Omental fat pad (tissue), 4 donors: ENCODE results near the gene NCDN. TPM values are rescaled to one million over a fixed set of nuclear protein-coding genes. Genes with fewer than 3 reads are reported as not detected.

Experiments
- ATAC-seq: fragments of 150-250 bp; one replicate; pipeline ENCODE4 v1.9.1; 2016; ENCODE audit warnings: mild to moderate bottlenecking, moderate library complexity; ENCODE audit not compliant: low FRiP score
- DNase-seq: peaks from one replicate; pipeline ENCODE4 v3.0.0-alpha.2; 2019; ENCODE audit warnings: low spot score
- total RNA-seq, 4 donors: library from RNA; depleted of rRNA; stranded (reverse); fragments of >200 nt; gene quantifications; one replicate each; pipeline ENCODE4 v1.1.0, GENCODE V29; 2016
- TF ChIP-seq, protein P1 (sequence below), 3 donors: fragments of 450-650 bp; IDR thresholded peaks; one replicate each; pipeline ENCODE4 v1.5.1; 2016 to 2017; ENCODE audit warnings: antibody characterized with exemption in 3 of 3, mild to moderate bottlenecking in 3 of 3, moderate library complexity in 2 of 3

The NCDN gene
- total RNA-seq, 4 donors from 2014 or later, result 12.2 to 20.9 (median 15.1) TPM

DNA sequence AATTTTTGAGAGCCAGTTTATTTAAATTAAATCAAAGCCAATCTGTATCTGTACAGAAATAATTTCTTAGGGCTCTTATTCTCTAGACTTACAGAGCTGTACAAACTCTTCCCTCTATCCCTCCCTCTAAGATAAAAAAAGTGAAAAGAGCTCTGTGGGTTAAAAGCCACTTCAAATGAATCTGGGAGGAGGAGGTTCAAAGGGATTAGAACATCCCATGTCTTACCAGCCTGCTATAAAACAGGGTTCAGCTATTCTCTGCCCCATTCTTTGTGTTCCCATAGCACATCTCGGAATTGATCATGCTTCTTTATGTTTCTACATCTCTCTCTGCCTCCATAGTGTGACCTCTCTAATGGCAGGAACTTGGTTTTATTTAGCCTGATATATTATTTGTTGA is 19.8 kb upstream of the NCDN start:
- DNase-seq (no peak), ATAC-seq (no peak)
- TF ChIP-seq, protein P1, sequence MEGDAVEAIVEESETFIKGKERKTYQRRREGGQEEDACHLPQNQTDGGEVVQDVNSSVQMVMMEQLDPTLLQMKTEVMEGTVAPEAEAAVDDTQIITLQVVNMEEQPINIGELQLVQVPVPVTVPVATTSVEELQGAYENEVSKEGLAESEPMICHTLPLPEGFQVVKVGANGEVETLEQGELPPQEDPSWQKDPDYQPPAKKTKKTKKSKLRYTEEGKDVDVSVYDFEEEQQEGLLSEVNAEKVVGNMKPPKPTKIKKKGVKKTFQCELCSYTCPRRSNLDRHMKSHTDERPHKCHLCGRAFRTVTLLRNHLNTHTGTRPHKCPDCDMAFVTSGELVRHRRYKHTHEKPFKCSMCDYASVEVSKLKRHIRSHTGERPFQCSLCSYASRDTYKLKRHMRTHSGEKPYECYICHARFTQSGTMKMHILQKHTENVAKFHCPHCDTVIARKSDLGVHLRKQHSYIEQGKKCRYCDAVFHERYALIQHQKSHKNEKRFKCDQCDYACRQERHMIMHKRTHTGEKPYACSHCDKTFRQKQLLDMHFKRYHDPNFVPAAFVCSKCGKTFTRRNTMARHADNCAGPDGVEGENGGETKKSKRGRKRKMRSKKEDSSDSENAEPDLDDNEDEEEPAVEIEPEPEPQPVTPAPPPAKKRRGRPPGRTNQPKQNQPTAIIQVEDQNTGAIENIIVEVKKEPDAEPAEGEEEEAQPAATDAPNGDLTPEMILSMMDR (IDR thresholded peaks at IDR 0.05), result no peak

DNA sequence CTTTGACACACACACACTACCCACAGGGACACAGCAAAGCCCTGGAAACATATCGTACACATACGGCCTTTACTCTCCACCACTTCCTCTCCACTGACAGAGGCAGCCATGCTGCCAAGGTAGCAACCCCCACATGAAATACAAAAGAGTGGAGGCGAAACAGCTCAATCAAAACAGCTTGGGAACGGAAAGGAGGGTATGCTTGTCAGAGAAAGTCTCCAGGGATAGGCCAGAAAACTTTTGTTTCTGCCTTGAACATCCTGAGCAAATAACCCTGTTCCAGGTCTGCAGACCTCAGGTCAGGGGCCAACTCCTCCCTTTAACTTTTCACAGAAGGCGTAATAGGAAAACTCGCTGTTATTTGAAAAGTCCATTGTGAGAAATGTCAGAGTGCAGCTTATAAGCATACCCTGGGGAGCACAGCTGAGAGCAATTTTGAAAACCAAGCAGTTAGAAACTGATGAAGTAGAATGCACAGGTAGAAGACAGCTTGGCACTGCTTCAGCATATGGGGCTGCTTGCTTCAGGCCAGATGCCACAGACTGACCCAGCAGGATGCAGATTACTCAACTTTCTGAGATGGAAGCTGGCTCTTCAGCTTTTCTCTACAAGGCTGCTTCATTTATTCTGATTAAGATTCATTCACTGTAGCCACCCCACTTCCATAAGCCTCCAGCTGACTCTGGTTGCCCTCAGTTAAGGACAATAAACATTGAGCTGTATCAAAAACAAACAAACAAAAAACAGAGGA is 18.4 kb upstream of the NCDN start:
- peak; percentile 60 for ATAC-seq
- no peak for DNase-seq
- TF ChIP-seq, protein P1 (IDR thresholded peaks at IDR 0.05), result no peak

DNA sequence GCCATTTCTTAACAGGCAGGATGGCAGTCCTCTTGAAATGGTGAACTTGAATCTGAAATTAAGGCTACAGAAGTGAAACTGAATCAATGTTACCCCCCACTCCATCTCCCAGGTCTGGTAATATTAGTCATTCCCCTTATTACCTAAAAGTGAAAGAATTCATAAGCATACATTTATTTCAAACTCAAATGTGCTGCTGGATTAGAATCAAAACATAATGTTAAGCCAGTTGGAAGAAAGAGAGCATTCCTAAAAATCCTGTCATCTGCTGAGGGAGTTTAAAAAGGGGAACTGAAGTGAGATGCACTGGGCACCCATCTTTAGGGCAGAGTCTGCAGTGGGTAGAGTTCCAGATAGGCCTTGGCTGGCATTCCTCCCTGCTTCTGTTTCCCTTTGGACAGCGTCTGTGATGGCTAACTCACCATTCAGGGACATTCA is 17.8 kb upstream of the NCDN start:
- peak; percentile 70 for ATAC-seq
- DNase-seq, result no peak
- TF ChIP-seq, protein P1 (IDR thresholded peaks at IDR 0.05), result no peak

DNA sequence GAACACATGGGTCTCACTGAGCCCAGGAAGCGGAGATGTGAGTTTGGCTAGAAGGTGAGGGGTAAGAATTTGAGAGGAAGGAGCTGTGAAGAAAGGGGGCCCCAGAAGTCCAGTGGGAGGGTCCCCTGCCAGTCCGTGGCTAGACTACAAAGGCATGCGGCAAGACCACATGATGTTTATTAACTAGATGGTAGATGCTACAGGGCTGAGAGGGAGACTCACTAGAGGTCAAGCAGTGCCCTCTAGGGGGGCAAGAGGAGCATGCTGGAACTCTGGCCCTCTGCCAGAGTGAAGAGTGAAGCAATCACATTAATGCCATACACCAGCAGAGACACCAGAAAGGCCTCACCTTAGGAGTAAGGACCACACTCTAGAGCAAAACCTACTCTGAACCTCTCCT is 12.6 kb upstream of the NCDN start:
- DNase-seq (no peak), ATAC-seq (no peak)
- TF ChIP-seq, protein P1 (IDR thresholded peaks at IDR 0.05), result no peak

DNA sequence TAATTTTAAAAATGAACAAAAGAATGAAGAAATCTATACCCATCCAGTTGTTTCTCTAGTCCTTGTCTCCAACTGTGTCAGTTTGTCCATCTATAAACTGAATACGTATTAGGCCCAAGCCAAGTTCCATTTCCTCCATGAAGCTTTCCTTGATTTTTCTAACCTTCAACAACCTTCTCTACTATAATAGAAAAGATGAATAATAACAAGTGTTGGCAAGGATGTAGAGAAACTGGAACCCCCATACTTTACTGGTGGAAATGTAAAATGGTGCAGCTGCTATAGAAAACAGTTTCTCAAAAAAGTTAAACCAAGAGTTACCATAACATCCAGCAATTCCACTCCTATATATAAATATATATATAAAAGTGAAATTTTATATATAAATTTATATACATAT is 11.0 kb upstream of the NCDN start:
- no peak for ATAC-seq
- TF ChIP-seq, protein P1 (IDR thresholded peaks at IDR 0.05), result no peak

DNA sequence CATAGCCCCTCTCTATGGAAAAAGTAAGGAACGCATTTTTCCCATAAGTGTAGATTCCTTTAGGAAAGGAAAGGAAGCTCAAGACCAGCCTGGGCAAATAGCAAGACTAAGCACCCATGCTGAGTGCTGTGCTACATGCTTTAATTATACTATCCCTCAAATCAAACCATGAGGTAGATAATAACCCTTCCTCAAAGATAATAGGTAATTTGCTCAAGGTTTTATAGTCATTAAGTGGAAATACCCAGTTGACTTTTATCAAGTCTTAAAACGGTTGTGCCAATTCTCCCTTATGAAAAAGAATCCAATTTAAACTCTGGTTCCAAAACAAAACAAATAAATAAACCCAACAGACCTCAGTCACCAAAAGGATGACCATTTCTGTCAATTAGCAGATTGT is 3.7 kb upstream of the NCDN start:
- TF ChIP-seq, protein P1 (IDR thresholded peaks at IDR 0.05), result no peak

More for the DNA sequence above, 11.0 kb upstream of the NCDN start:
- DNase-seq, result no peak

More for the DNA sequence above, 3.7 kb upstream of the NCDN start:
- DNase-seq (no peak), ATAC-seq (no peak)
